Measurements from ENCODE around the gene ELOVL1. TPM values are rescaled to one million over a fixed set of nuclear protein-coding genes. Genes with fewer than 3 reads are reported as not detected.
A peak's percentile ranks its signal among the peaks of the same experiment; 100 is the strongest.

The ELOVL1 gene
- total and polyA plus RNA-seq, 2 of the 13 experiments (the other 11 are each of a cell fraction or from before 2014, with no cell fraction given): 55.2 to 77.4 TPM

DNA sequence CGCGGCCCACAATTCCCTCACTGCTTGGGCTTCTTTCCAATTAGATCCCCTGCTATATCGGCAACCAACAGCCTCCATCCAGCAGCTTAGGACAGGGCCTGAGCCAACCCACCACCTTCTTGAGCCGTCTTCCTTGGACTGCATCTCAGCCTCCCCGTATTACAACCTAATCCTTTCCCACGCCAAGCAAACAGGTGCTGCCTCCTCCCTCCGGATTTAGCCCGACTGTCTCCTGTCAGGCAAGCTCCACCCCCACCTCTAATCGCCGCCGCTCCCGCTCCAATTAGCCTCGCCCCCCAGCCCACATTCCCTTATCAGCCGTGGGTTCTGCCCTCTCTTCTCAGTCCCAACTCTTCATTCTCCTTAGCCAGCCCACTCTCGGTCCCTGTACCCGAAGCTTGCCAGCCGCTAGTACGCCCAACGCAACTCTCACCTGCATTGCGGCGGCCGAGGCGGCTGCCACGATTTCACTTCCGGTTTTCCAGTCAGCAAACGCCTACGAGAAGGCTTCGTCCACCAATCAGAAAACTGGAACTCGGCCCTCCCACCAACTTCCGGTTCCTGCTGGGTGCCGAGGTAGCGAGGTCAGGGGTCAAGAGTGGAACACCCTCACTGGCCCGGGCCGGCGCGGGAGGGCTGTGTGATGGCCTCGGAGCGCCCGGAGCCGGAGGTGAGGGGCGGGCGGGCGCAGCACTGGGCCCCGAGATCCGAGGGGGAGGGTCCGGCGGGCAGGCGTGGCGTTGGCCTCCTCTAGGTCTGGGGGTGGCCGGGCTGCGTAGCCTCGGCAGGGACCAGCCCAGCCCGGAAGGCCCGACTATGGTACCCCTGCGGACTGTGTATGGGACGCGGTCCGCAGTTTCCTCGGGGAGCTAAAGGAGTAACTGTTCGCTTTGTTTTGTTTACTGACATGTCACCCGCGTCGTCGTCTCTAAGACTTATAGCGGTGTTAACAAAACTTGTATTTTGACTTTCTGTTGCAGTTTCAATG lies 21.8 kb upstream of the ELOVL1 start, which contains the start of the genes MED8 and SZT2 (continued):
- no peak for TF ChIP-seq MLLT10 (CRISPR knock-in tag; IDR thresholded peaks at IDR 0.05)
- TF ChIP-seq ASH2L (IDR thresholded peaks at IDR 0.05; ENCODE audit: insufficient read length, low read depth, low read length): peak; percentile 94
- TF ChIP-seq ZMAT5 (CRISPR knock-in tag; IDR thresholded peaks at IDR 0.05; ENCODE audit: borderline replicate concordance, low read depth): no peak
- no peak for TF ChIP-seq MEIS2 (CRISPR knock-in tag; IDR thresholded peaks at IDR 0.05)
- TF ChIP-seq ZNF496 (CRISPR knock-in tag; IDR thresholded peaks at IDR 0.05; ENCODE audit: insufficient replicate concordance): no peak
- TF ChIP-seq RELA (CRISPR knock-in tag; IDR thresholded peaks at IDR 0.05): peak; percentile 22; the same call in 1 of the 2 replicates
- TF ChIP-seq FOXA3 (CRISPR knock-in tag; IDR thresholded peaks at IDR 0.05): peak; percentile 37
- TF ChIP-seq MED1 (CRISPR knock-in tag; IDR thresholded peaks at IDR 0.05): peak; percentile 52; the same call in 1 of the 2 replicates
- TF ChIP-seq ELF1 (CRISPR knock-in tag; IDR thresholded peaks at IDR 0.05): peak; percentile 95
- peak; percentile 57 for TF ChIP-seq NFAT5 (CRISPR knock-in tag; IDR thresholded peaks at IDR 0.05)
- no peak for TF ChIP-seq TRIM22 (IDR thresholded peaks at IDR 0.05)
- TF ChIP-seq MAFK (conservative IDR thresholded peaks at IDR 0.05 in 1 of 2, IDR thresholded peaks at IDR 0.05 in 1 of 2; ENCODE audit: low read length in 2 of 2): peak; percentile 65 to 75
- TF ChIP-seq THAP11 (CRISPR knock-in tag; IDR thresholded peaks at IDR 0.05): peak; percentile 95
- TF ChIP-seq ZKSCAN8 (CRISPR knock-in tag; IDR thresholded peaks at IDR 0.05; ENCODE audit: borderline replicate concordance): no peak
- TF ChIP-seq ZNF891 (CRISPR knock-in tag; IDR thresholded peaks at IDR 0.05): peak; percentile 96
- peak; percentile 81 for TF ChIP-seq POGZ (CRISPR knock-in tag; IDR thresholded peaks at IDR 0.05)
- TF ChIP-seq BRCA1 (CRISPR knock-in tag; IDR thresholded peaks at IDR 0.05): no peak
- TF ChIP-seq ZBTB1 (CRISPR knock-in tag; IDR thresholded peaks at IDR 0.05; ENCODE audit: borderline replicate concordance): no peak
- no peak for TF ChIP-seq NFIC (IDR thresholded peaks at IDR 0.05; ENCODE audit: low read length)
- TF ChIP-seq ZNF124 (CRISPR knock-in tag; IDR thresholded peaks at IDR 0.05): peak; percentile 81; the same call in 1 of the 2 replicates
- TF ChIP-seq FOXC1 (CRISPR knock-in tag; IDR thresholded peaks at IDR 0.05; ENCODE audit: borderline replicate concordance): peak; percentile 88; the same call in 1 of the 2 replicates
- no peak for TF ChIP-seq KDM4B (CRISPR knock-in tag; IDR thresholded peaks at IDR 0.05)
